Hepatocyte (in vitro differentiated cells): ENCODE data around the gene KHNYN. TPM values are rescaled to one million over a fixed set of nuclear protein-coding genes. Genes with fewer than 3 reads are reported as not detected.

Experiments
- DNase-seq: peaks from one replicate; pipeline ENCODE4 v3.0.0-alpha.2; 2016; ENCODE audit warnings: low spot score
- H2AFZ ChIP-seq: fragments of 200-600 bp; sonication (generic); 2 replicates; pipeline ENCODE4 v1.6.0; 2016; ENCODE audit warnings: antibody characterized with exemption, mild to moderate bottlenecking
- H3K27ac ChIP-seq: fragments of 200-600 bp; sonication (generic); 2 replicates; pipeline ENCODE4 v1.5.1; 2016; ENCODE audit warnings: mild to moderate bottlenecking
- H3K27me3 ChIP-seq: fragments of 200-600 bp; sonication (generic); 2 replicates; pipeline ENCODE4 v1.6.1; 2016
- H3K36me3 ChIP-seq: fragments of 200-600 bp; sonication (generic); replicated peaks from 2 replicates; pipeline ENCODE4 v1.5.1; 2016; ENCODE audit warnings: low read depth; ENCODE audit not compliant: insufficient read depth
- H3K4me1 ChIP-seq: fragments of 200-600 bp; sonication (generic); 2 replicates; pipeline ENCODE4 v1.5.1; 2016; ENCODE audit warnings: mild to moderate bottlenecking, moderate library complexity; ENCODE audit not compliant: insufficient read depth
- H3K4me2 ChIP-seq: fragments of 200-600 bp; sonication (generic); 2 replicates; pipeline ENCODE4 v1.6.0; 2016
- H3K4me3 ChIP-seq: fragments of 200-600 bp; sonication (generic); 2 replicates; pipeline ENCODE4 v1.5.1; 2016; ENCODE audit warnings: mild to moderate bottlenecking
- H3K79me2 ChIP-seq: fragments of 200-600 bp; sonication (generic); 2 replicates; pipeline ENCODE4 v1.6.0; 2017; ENCODE audit warnings: mild to moderate bottlenecking
- H3K9me2 ChIP-seq: fragments of 200-600 bp; sonication (generic); replicated peaks from 2 replicates; pipeline ENCODE4 v1.6.0; 2017; ENCODE audit warnings: mild to moderate bottlenecking; ENCODE audit not compliant: insufficient read depth
- H3K9me3 ChIP-seq: fragments of 200-600 bp; sonication (generic); 2 replicates; pipeline ENCODE4 v1.5.1; 2016; ENCODE audit warnings: low read depth, mild to moderate bottlenecking
- H4K20me1 ChIP-seq: fragments of 200-600 bp; sonication (generic); 2 replicates; pipeline ENCODE4 v1.6.0; 2016; ENCODE audit warnings: mild to moderate bottlenecking; ENCODE audit not compliant: insufficient read depth, poor library complexity, severe bottlenecking
- EZH2 ChIP-seq: fragments of 200-600 bp; sonication (generic); IDR thresholded peaks from 2 replicates; pipeline ENCODE4 v1.6.1; 2016; ENCODE audit warnings: antibody characterized with exemption, mild to moderate bottlenecking, borderline replicate concordance
- EZH2phosphoT487 ChIP-seq: fragments of 200-600 bp; sonication (generic); IDR thresholded peaks from one replicate; pipeline ENCODE4 v1.6.1; 2018; ENCODE audit warnings: antibody characterized with exemption, mild to moderate bottlenecking, low read depth, moderate library complexity; ENCODE audit not compliant: unreplicated experiment, severe bottlenecking
- WGBS: methylation state at CpG from one replicate; pipeline ENCODE4 v1.1.6; 2016; ENCODE audit warnings: low lambda C conversion rate; ENCODE audit errors: missing lambda C conversion rate; 5-methylcytosine and 5-hydroxymethylcytosine counted together
- polyA plus RNA-seq: library from polyadenylated mRNA; unstranded; fragments of >200 nt; fragmentation: Nextera tagmentation; extraction: Ambion mirVana; gene quantifications from 2 replicates; pipeline ENCODE4 v1.2.1, GENCODE V29; 2016
- total RNA-seq: library from RNA; depleted of rRNA; stranded (reverse); fragments of >200 nt; gene quantifications from 2 replicates; pipeline ENCODE4 v1.2.3, GENCODE V29; 2014
- TF ChIP-seq, protein P1 (sequence below): fragments of 200-600 bp; sonication (generic); IDR thresholded peaks from 2 replicates; pipeline ENCODE4 v1.5.1; 2016; ENCODE audit warnings: antibody characterized with exemption, mild to moderate bottlenecking; ENCODE audit not compliant: poor library complexity

Gene KHNYN
- total and polyA plus RNA-seq, 2 experiments from 2014 or later: 36.4 to 90.5 TPM

DNA sequence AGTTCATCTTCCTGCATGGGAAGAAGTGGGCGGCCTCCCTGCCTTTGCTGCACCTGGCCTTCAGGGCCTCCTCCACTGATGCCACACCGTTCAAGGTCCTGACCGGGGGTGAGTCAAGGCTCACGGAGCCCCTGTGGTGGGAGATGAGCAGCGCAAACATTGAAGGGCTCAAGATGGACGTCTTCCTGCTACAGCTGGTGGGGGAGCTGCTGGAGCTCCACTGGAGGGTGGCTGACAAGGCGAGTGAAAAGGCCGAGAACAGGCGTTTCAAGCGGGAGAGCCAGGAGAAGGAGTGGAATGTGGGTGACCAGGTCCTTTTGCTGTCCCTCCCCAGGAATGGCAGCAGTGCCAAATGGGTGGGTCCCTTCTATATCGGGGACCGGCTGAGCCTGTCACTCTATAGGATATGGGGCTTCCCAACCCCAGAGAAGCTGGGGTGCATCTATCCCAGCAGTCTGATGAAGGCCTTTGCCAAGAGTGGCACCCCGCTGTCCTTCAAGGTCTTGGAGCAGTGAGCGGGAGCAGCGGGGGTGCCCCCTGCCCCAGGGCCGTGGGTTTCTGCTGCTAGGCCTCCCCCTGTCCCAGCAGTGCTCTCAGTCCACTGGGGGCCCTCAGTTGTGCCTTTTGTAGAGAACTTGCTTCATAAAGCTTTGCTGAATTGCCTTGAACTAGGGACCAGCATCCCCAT, 12.7 kb upstream of the KHNYN start:
- Histone ChIP-seq H2AFZ (no peak overlapping the region), H3K36me3 (no peaks in the 10 kb centered on the region), H3K4me2 (no peak overlapping the region), H3K79me2 (no peaks in the 10 kb centered on the region), H3K9me3 (no peaks in the 10 kb centered on the region), H3K27me3 (no peaks in the 10 kb centered on the region), H3K4me1 (no peaks in the 10 kb centered on the region), H3K9me2 (no peaks in the 10 kb centered on the region), H3K27ac (no peak overlapping the region), H3K4me3 (no peak overlapping the region), H4K20me1 (no peaks in the 10 kb centered on the region)
- no peak for TF ChIP-seq EZH2
- TF ChIP-seq, protein P1, sequence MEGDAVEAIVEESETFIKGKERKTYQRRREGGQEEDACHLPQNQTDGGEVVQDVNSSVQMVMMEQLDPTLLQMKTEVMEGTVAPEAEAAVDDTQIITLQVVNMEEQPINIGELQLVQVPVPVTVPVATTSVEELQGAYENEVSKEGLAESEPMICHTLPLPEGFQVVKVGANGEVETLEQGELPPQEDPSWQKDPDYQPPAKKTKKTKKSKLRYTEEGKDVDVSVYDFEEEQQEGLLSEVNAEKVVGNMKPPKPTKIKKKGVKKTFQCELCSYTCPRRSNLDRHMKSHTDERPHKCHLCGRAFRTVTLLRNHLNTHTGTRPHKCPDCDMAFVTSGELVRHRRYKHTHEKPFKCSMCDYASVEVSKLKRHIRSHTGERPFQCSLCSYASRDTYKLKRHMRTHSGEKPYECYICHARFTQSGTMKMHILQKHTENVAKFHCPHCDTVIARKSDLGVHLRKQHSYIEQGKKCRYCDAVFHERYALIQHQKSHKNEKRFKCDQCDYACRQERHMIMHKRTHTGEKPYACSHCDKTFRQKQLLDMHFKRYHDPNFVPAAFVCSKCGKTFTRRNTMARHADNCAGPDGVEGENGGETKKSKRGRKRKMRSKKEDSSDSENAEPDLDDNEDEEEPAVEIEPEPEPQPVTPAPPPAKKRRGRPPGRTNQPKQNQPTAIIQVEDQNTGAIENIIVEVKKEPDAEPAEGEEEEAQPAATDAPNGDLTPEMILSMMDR: no peak
- WGBS: 92% methylated on average over 16 of the region's 16 CpGs
- no peak for DNase-seq

DNA sequence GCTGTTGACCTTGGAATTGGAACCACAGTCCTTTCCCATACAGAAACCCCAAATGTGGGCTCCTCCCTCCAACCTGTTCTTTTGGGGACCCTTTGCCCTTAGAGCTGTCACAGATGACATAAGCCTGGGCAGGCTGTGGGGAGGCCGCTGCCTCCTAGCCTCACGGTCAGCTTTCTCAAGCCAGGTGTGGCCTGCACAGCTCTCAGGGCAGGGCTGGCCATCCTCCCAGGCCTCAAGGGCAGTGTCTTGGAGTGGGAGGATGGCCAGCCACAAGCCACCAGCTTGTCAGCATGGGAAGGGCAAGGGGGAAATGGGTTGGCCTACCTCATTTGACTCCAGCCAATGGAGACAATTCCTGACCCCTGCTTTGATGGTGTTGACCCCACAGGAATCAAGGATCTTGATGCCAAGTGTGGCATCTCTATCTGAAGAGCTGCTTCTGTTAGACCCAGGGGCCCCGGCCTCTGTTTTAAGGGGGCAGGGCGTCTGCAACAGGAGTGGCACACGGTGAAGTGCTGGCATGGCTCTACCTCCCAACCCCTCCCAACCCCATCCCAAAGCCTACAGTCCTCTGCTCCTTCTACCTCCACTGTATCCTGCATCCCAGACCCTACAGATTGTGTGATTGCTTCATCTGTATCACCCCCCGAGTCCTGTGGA, 11.8 kb upstream of the KHNYN start:
- H3K27ac ChIP-seq: no peak overlapping the region
- no peaks in the 10 kb centered on the region for H4K20me1 ChIP-seq
- WGBS: 83% methylated on average over 6 of the region's 6 CpGs
- H3K36me3 ChIP-seq: no peaks in the 10 kb centered on the region
- peaks cover 4% of the 10 kb centered on the region for H3K4me1 ChIP-seq
- no peak overlapping the region for H3K4me3 ChIP-seq
- TF ChIP-seq EZH2phosphoT487: no peak
- TF ChIP-seq, protein P1: no peak
- no peak for TF ChIP-seq EZH2
- H3K27me3 ChIP-seq: no peaks in the 10 kb centered on the region
- no peaks in the 10 kb centered on the region for H3K9me3 ChIP-seq
- H3K79me2 ChIP-seq: no peaks in the 10 kb centered on the region
- no peaks in the 10 kb centered on the region for H3K9me2 ChIP-seq
- H2AFZ ChIP-seq: no peak overlapping the region
- no peak overlapping the region for H3K4me2 ChIP-seq
- DNase-seq: no peak

DNA sequence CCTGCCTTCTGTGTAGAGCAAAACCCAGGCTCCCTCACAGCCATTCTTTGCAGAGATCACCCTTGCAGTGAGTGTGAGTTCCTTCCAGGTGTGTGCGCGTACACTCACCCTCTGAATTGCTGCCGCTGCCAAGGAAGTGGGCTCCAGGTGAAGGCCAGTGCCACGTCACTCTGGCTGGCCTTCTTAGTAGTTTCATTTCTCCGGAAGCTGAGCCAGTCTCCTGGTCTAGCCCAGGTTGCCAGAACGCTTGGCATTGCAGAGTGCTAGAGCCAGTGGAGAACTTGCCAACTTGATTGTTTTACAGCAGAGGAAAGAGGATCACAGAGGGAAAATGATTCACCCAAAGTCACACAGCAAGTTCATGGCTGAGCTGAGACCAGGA, 11.3 kb upstream of the KHNYN start:
- Histone ChIP-seq H3K79me2 (no peaks in the 10 kb centered on the region), H4K20me1 (no peaks in the 10 kb centered on the region), H3K27me3 (no peaks in the 10 kb centered on the region), H3K4me1 (peaks cover 4% of the 10 kb centered on the region), H2AFZ (no peak overlapping the region), H3K4me2 (no peak overlapping the region), H3K9me2 (no peaks in the 10 kb centered on the region), H3K36me3 (no peaks in the 10 kb centered on the region), H3K27ac (no peak overlapping the region), H3K9me3 (no peaks in the 10 kb centered on the region), H3K4me3 (no peak overlapping the region)
- WGBS: 93% methylated on average over 6 of the region's 6 CpGs
- DNase-seq: no peak
- TF ChIP-seq EZH2phosphoT487 (no peak), EZH2 (no peak)
- TF ChIP-seq, protein P1: no peak
